GM23338 (cell line): Measurements from ENCODE around the gene TNFRSF8. TPM values are rescaled to one million over a fixed set of nuclear protein-coding genes. Genes with fewer than 3 reads are reported as not detected.

Source experiments
- ATAC-seq: fragments of 200-7000 bp; cut with Tn5 transposase; 3 replicates; pipeline ENCODE4 v1.9.1; 2020
- DNase-seq: peaks from one replicate; pipeline ENCODE4 v3.0.0-alpha.2; 2015; ENCODE audit warnings: low spot score
- H2AFZ ChIP-seq: fragments of 200-600 bp; sonication (generic); 2 replicates; pipeline ENCODE4 v1.8.0; 2016; ENCODE audit warnings: antibody characterized with exemption, mild to moderate bottlenecking, moderate library complexity
- H3F3A ChIP-seq: fragments of 200-600 bp; sonication (generic); replicated peaks from 2 replicates; pipeline ENCODE4 v1.8.0; 2017; ENCODE audit warnings: antibody characterized with exemption, mixed run types, low read depth
- H3K27ac ChIP-seq: fragments of 200-600 bp; sonication (generic); 2 replicates; pipeline ENCODE4 v1.6.1; 2016; ENCODE audit warnings: low read depth
- H3K27me3 ChIP-seq: fragments of 200-600 bp; sonication (generic); 2 replicates; pipeline ENCODE4 v1.8.0; 2016; ENCODE audit warnings: mild to moderate bottlenecking, mixed run types, moderate library complexity; ENCODE audit not compliant: insufficient read depth
- H3K36me3 ChIP-seq: fragments of 200-600 bp; sonication (generic); 2 replicates; pipeline ENCODE4 v1.8.0; 2016; ENCODE audit warnings: mild to moderate bottlenecking; ENCODE audit not compliant: insufficient read depth
- H3K4me1 ChIP-seq: fragments of 200-600 bp; sonication (generic); 2 replicates; pipeline ENCODE4 v1.8.0; 2016; ENCODE audit warnings: mild to moderate bottlenecking, moderate library complexity; ENCODE audit not compliant: insufficient read depth
- H3K4me2 ChIP-seq: fragments of 200-600 bp; sonication (generic); 2 replicates; pipeline ENCODE4 v1.7.1; 2017; ENCODE audit warnings: mixed run types
- H3K4me3 ChIP-seq: fragments of 200-600 bp; sonication (generic); 2 replicates; pipeline ENCODE4 v1.6.1; 2016; ENCODE audit warnings: mixed run types
- H3K79me2 ChIP-seq: fragments of 200-600 bp; sonication (generic); replicated peaks from 2 replicates; pipeline ENCODE4 v1.8.0; 2017; ENCODE audit warnings: mild to moderate bottlenecking; ENCODE audit not compliant: insufficient read depth
- H3K9me2 ChIP-seq: fragments of 200-600 bp; sonication (generic); 2 replicates; pipeline ENCODE4 v1.8.0; 2017; ENCODE audit not compliant: insufficient read depth
- H4K20me1 ChIP-seq: fragments of 200-600 bp; sonication (generic); replicated peaks from 2 replicates; pipeline ENCODE4 v1.8.0; 2017; ENCODE audit warnings: mild to moderate bottlenecking; ENCODE audit not compliant: insufficient read depth
- H3K27ac Mint-ChIP-seq: 2 replicates; pipeline ENCODE4 v1.8.0; 2020; ENCODE audit warnings: inconsistent platforms, mild to moderate bottlenecking, moderate library complexity, mixed read lengths
- H3K27me3 Mint-ChIP-seq: 3 replicates; pipeline ENCODE4 v1.8.0; 2022; ENCODE audit warnings: low read depth, mild to moderate bottlenecking, moderate library complexity, mixed read lengths, inconsistent platforms; ENCODE audit not compliant: insufficient read depth, poor library complexity
- H3K36me3 Mint-ChIP-seq: 3 replicates; pipeline ENCODE4 v1.8.0; 2021; ENCODE audit warnings: low read depth, mild to moderate bottlenecking, inconsistent platforms, moderate library complexity, mixed read lengths
- H3K4me1 Mint-ChIP-seq: 3 replicates; pipeline ENCODE4 v1.8.0; 2020; ENCODE audit warnings: mild to moderate bottlenecking, inconsistent platforms, mixed read lengths
- H3K4me3 Mint-ChIP-seq: 3 replicates; pipeline ENCODE4 v1.8.0; 2021; ENCODE audit warnings: moderate library complexity, mild to moderate bottlenecking, inconsistent platforms, mixed read lengths
- H3K9me3 Mint-ChIP-seq: 3 replicates; pipeline ENCODE4 v1.8.0; 2020; ENCODE audit warnings: moderate library complexity, mild to moderate bottlenecking, inconsistent platforms, mixed read lengths
- CREB1 ChIP-seq: fragments of 250-450 bp; sonication (Bioruptor Pico); IDR thresholded peaks from 2 replicates; pipeline ENCODE4 v1.5.0; 2020; ENCODE audit warnings: low read depth, mild to moderate bottlenecking, moderate library complexity
- EZH2 ChIP-seq: fragments of 200-600 bp; sonication (generic); IDR thresholded peaks from one replicate; pipeline ENCODE4 v1.8.0; 2017; ENCODE audit warnings: antibody characterized with exemption, mild to moderate bottlenecking, low read depth; ENCODE audit not compliant: unreplicated experiment
- EZH2phosphoT487 ChIP-seq: fragments of 200-600 bp; sonication (generic); IDR thresholded peaks from one replicate; pipeline ENCODE4 v1.8.1; 2018; ENCODE audit warnings: antibody characterized with exemption; ENCODE audit not compliant: unreplicated experiment
- STAT1 ChIP-seq: IDR thresholded peaks from one replicate; pipeline ENCODE4 v1.6.1; 2016; ENCODE audit warnings: antibody characterized with exemption; ENCODE audit not compliant: unreplicated experiment
- ZNF114 ChIP-seq: fragments of 250-450 bp; sonication (Bioruptor Pico); IDR thresholded peaks from 2 replicates; pipeline ENCODE4 v1.5.0; 2020; ENCODE audit warnings: mild to moderate bottlenecking, moderate library complexity
- ZNF331 ChIP-seq: fragments of 250-450 bp; sonication (Bioruptor Pico); IDR thresholded peaks from 2 replicates; pipeline ENCODE4 v1.5.0; 2020; ENCODE audit warnings: low read depth, mild to moderate bottlenecking, moderate library complexity
- polyA plus RNA-seq: library from polyadenylated mRNA; unstranded; fragments of >200 nt; fragmentation: Nextera tagmentation; extraction: Ambion mirVana; gene quantifications from 2 replicates; pipeline ENCODE4 v1.2.1, GENCODE V29; 2016
- total RNA-seq: library from RNA; depleted of rRNA; stranded (reverse); fragments of >200 nt; shearing (Covaris generic); gene quantifications from 2 replicates; pipeline ENCODE4 v1.2.3, GENCODE V29; 2014
- TF ChIP-seq, protein P1 (sequence below): fragments of 250-450 bp; sonication (Bioruptor Pico); IDR thresholded peaks from 2 replicates; pipeline ENCODE4 v1.5.0; 2020; ENCODE audit warnings: mild to moderate bottlenecking, moderate library complexity
- TF ChIP-seq, protein P2 (sequence below): IDR thresholded peaks from one replicate; pipeline ENCODE4 v1.6.1; 2018; ENCODE audit warnings: antibody characterized with exemption; ENCODE audit not compliant: unreplicated experiment
- TF ChIP-seq, protein P3 (sequence below), 2 experiments: fragments of 200-600 bp in 1 of 2; sonication (generic) in 1 of 2; conservative IDR thresholded peaks; 2 replicates each; pipeline versions ENCODE4 v1.5.1 to v1.6.1; 2016 to 2017; ENCODE audit warnings: antibody characterized with exemption in 2 of 2, low read depth in 2 of 2, mild to moderate bottlenecking in 2 of 2, moderate library complexity in 1 of 2

TNFRSF8 gene
- total and polyA plus RNA-seq, 2 experiments from 2014 or later = 11.7 to 28.2 TPM

DNA sequence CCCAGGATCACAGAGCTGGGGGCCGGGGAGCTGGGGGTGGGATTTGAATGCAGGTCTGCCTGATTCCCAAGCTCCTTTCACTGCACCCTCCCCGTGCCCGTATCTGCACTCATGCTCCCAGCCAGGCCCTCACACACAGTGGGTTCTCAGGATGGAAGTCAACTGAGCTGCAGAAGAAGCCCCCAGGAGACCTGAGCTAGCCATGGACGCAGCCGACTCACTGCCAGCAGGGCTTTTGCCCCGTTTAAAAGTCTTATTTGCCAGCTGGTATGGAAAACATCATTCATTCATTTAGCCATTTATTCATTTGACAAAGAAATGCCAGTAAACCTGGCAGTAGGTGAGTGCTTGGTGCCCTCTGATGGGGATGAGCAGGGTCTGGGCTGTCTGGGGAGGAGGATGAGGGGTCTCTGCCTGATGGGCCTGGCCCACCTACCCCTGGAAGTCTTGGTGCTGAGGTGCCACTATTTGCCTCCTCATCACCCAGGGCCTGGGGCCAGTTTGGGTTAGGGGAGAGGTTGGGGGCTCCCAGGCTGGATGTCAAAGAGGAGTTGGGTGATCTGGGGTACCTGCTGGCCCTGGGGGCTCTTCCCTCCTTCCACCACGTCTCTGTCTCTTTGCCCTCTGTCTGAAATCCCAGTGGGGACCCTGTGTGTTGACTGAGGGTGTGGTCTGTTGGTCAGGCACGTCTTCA is 106.5 kb downstream of the TNFRSF8 start:
- Mint-ChIP-seq H3K27me3 (peaks cover 26% of the 10 kb centered on the region), H3K4me3 (no peak overlapping the region), H3K4me1 (peaks cover 12% of the 10 kb centered on the region; the same call in 2 of the 3 replicates), H3K27ac (no peak overlapping the region), H3K9me3 (no peaks in the 10 kb centered on the region), H3K36me3 (no peaks in the 10 kb centered on the region; the same call in 2 of the 3 replicates)
- no peak for TF ChIP-seq CREB1 (CRISPR knock-in tag)
- TF ChIP-seq EZH2phosphoT487 = no peak
- TF ChIP-seq STAT1 = no peak
- TF ChIP-seq EZH2 = no peak
- TF ChIP-seq, protein P1, sequence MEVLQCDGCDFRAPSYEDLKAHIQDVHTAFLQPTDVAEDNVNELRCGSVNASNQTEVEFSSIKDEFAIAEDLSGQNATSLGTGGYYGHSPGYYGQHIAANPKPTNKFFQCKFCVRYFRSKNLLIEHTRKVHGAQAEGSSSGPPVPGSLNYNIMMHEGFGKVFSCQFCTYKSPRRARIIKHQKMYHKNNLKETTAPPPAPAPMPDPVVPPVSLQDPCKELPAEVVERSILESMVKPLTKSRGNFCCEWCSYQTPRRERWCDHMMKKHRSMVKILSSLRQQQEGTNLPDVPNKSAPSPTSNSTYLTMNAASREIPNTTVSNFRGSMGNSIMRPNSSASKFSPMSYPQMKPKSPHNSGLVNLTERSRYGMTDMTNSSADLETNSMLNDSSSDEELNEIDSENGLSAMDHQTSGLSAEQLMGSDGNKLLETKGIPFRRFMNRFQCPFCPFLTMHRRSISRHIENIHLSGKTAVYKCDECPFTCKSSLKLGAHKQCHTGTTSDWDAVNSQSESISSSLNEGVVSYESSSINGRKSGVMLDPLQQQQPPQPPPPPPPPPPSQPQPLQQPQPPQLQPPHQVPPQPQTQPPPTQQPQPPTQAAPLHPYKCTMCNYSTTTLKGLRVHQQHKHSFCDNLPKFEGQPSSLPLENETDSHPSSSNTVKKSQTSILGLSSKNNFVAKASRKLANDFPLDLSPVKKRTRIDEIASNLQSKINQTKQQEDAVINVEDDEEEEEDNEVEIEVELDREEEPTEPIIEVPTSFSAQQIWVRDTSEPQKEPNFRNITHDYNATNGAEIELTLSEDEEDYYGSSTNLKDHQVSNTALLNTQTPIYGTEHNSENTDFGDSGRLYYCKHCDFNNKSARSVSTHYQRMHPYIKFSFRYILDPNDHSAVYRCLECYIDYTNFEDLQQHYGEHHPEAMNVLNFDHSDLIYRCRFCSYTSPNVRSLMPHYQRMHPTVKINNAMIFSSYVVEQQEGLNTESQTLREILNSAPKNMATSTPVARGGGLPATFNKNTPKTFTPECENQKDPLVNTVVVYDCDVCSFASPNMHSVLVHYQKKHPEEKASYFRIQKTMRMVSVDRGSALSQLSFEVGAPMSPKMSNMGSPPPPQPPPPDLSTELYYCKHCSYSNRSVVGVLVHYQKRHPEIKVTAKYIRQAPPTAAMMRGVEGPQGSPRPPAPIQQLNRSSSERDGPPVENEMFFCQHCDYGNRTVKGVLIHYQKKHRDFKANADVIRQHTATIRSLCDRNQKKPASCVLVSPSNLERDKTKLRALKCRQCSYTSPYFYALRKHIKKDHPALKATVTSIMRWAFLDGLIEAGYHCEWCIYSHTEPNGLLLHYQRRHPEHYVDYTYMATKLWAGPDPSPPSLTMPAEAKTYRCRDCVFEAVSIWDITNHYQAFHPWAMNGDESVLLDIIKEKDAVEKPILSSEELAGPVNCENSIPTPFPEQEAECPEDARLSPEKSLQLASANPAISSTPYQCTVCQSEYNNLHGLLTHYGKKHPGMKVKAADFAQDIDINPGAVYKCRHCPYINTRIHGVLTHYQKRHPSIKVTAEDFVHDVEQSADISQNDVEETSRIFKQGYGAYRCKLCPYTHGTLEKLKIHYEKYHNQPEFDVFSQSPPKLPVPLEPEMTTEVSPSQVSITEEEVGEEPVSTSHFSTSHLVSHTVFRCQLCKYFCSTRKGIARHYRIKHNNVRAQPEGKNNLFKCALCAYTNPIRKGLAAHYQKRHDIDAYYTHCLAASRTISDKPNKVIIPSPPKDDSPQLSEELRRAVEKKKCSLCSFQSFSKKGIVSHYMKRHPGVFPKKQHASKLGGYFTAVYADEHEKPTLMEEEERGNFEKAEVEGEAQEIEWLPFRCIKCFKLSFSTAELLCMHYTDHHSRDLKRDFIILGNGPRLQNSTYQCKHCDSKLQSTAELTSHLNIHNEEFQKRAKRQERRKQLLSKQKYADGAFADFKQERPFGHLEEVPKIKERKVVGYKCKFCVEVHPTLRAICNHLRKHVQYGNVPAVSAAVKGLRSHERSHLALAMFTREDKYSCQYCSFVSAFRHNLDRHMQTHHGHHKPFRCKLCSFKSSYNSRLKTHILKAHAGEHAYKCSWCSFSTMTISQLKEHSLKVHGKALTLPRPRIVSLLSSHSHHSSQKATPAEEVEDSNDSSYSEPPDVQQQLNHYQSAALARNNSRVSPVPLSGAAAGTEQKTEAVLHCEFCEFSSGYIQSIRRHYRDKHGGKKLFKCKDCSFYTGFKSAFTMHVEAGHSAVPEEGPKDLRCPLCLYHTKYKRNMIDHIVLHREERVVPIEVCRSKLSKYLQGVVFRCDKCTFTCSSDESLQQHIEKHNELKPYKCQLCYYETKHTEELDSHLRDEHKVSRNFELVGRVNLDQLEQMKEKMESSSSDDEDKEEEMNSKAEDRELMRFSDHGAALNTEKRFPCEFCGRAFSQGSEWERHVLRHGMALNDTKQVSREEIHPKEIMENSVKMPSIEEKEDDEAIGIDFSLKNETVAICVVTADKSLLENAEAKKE = no peak
- TF ChIP-seq ZNF114 (CRISPR knock-in tag) = no peak
- TF ChIP-seq, protein P2, sequence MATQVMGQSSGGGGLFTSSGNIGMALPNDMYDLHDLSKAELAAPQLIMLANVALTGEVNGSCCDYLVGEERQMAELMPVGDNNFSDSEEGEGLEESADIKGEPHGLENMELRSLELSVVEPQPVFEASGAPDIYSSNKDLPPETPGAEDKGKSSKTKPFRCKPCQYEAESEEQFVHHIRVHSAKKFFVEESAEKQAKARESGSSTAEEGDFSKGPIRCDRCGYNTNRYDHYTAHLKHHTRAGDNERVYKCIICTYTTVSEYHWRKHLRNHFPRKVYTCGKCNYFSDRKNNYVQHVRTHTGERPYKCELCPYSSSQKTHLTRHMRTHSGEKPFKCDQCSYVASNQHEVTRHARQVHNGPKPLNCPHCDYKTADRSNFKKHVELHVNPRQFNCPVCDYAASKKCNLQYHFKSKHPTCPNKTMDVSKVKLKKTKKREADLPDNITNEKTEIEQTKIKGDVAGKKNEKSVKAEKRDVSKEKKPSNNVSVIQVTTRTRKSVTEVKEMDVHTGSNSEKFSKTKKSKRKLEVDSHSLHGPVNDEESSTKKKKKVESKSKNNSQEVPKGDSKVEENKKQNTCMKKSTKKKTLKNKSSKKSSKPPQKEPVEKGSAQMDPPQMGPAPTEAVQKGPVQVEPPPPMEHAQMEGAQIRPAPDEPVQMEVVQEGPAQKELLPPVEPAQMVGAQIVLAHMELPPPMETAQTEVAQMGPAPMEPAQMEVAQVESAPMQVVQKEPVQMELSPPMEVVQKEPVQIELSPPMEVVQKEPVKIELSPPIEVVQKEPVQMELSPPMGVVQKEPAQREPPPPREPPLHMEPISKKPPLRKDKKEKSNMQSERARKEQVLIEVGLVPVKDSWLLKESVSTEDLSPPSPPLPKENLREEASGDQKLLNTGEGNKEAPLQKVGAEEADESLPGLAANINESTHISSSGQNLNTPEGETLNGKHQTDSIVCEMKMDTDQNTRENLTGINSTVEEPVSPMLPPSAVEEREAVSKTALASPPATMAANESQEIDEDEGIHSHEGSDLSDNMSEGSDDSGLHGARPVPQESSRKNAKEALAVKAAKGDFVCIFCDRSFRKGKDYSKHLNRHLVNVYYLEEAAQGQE = no peak
- TF ChIP-seq ZNF331 (CRISPR knock-in tag) = no peak
- TF ChIP-seq, protein P3, sequence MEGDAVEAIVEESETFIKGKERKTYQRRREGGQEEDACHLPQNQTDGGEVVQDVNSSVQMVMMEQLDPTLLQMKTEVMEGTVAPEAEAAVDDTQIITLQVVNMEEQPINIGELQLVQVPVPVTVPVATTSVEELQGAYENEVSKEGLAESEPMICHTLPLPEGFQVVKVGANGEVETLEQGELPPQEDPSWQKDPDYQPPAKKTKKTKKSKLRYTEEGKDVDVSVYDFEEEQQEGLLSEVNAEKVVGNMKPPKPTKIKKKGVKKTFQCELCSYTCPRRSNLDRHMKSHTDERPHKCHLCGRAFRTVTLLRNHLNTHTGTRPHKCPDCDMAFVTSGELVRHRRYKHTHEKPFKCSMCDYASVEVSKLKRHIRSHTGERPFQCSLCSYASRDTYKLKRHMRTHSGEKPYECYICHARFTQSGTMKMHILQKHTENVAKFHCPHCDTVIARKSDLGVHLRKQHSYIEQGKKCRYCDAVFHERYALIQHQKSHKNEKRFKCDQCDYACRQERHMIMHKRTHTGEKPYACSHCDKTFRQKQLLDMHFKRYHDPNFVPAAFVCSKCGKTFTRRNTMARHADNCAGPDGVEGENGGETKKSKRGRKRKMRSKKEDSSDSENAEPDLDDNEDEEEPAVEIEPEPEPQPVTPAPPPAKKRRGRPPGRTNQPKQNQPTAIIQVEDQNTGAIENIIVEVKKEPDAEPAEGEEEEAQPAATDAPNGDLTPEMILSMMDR (conservative IDR thresholded peaks at IDR 0.05; ENCODE audit: low read depth in 2 of 2) = no peak
- DNase-seq = no peak
- Histone ChIP-seq H3K27ac (no peak overlapping the region), H3K9me2 (no peaks in the 10 kb centered on the region), H4K20me1 (no peaks in the 10 kb centered on the region), H3K36me3 (no peaks in the 10 kb centered on the region; the same call in 1 of the 2 replicates), H3K4me3 (no peak overlapping the region), H3K4me1 (no peaks in the 10 kb centered on the region; the same call in 1 of the 2 replicates), H3F3A (no peaks in the 10 kb centered on the region), H3K4me2 (no peak overlapping the region), H3K79me2 (no peaks in the 10 kb centered on the region), H3K27me3 (peaks cover 38% of the 10 kb centered on the region), H2AFZ (no peak overlapping the region)
- ATAC-seq = no peak
